ENCODE data around the gene MDGA2.

MDGA2 gene

GRCh38 chr14:47619392-47619791, 56.0 kb downstream of the MDGA2 start:
- Histone ChIP-seq H4K20me1 (ENCODE audit: insufficient read depth) (no peaks in the 10 kb centered on the region), H3K36me3 (ENCODE audit: insufficient read depth) (no peaks in the 10 kb centered on the region), H2AFZ (ENCODE audit: low read depth) (no peak overlapping the region), H3K4me1 (ENCODE audit: low read depth, poor library complexity, severe bottlenecking) (no peaks in the 10 kb centered on the region), H3K27me3 (ENCODE audit: insufficient read depth, low read depth) (no peaks in the 10 kb centered on the region), H3K4me3 (IDR thresholded peaks at IDR 0.05; ENCODE audit: insufficient read depth, low read depth, low read length) (no peak overlapping the region), H3K27ac (no peak overlapping the region), H3K4me2 (no peak overlapping the region), H3K79me2 (ENCODE audit: insufficient read depth, low read depth) (no peaks in the 10 kb centered on the region), H3K9ac (no peak overlapping the region)
- TF ChIP-seq CTCF (conservative IDR thresholded peaks at IDR 0.05; ENCODE audit: low read depth, low read length), result no peak

- H3K27ac ChIP-seq, result no peak overlapping the region
- no peak overlapping the region for H2AFZ ChIP-seq (ENCODE audit: low read depth)
- no peak overlapping the region for H3K4me3 ChIP-seq (IDR thresholded peaks at IDR 0.05; ENCODE audit: insufficient read depth, low read depth, low read length)
- no peaks in the 10 kb centered on the region for H3K36me3 ChIP-seq (ENCODE audit: insufficient read depth)
- TF ChIP-seq CTCF (conservative IDR thresholded peaks at IDR 0.05; ENCODE audit: low read depth, low read length), result no peak
- H3K4me1 ChIP-seq (ENCODE audit: low read depth, poor library complexity, severe bottlenecking), result no peaks in the 10 kb centered on the region
- H3K9ac ChIP-seq, result no peak overlapping the region
- no peak overlapping the region for H3K4me2 ChIP-seq
- no peaks in the 10 kb centered on the region for H4K20me1 ChIP-seq (ENCODE audit: insufficient read depth)
- H3K27me3 ChIP-seq (ENCODE audit: insufficient read depth, low read depth), result no peaks in the 10 kb centered on the region
- no peaks in the 10 kb centered on the region for H3K79me2 ChIP-seq (ENCODE audit: insufficient read depth, low read depth)
These were observed 68.8 kb downstream of the MDGA2 start for GRCh38 chr14:47606566-47606965.

GRCh38 chr14:47596860-47597259, 78.5 kb downstream of the MDGA2 start:
- no peaks in the 10 kb centered on the region for H3K36me3 ChIP-seq (ENCODE audit: insufficient read depth)
- no peak overlapping the region for H2AFZ ChIP-seq (ENCODE audit: low read depth)
- H3K4me3 ChIP-seq (IDR thresholded peaks at IDR 0.05; ENCODE audit: insufficient read depth, low read depth, low read length), result no peak overlapping the region
- no peak overlapping the region for H3K9ac ChIP-seq
- no peaks in the 10 kb centered on the region for H3K27me3 ChIP-seq (ENCODE audit: insufficient read depth, low read depth)
- H3K27ac ChIP-seq, result no peak overlapping the region
- H3K4me2 ChIP-seq, result peak overlapping the region; percentile 13; the same call in 1 of the 2 replicates
- no peaks in the 10 kb centered on the region for H3K79me2 ChIP-seq (ENCODE audit: insufficient read depth, low read depth)
- H3K4me1 ChIP-seq (ENCODE audit: low read depth, poor library complexity, severe bottlenecking), result peaks cover 13% of the 10 kb centered on the region
- H4K20me1 ChIP-seq (ENCODE audit: insufficient read depth), result no peaks in the 10 kb centered on the region
- TF ChIP-seq CTCF (conservative IDR thresholded peaks at IDR 0.05; ENCODE audit: low read depth, low read length), result no peak

- Histone ChIP-seq H3K36me3 (ENCODE audit: insufficient read depth) (no peaks in the 10 kb centered on the region), H3K27ac (no peak overlapping the region), H2AFZ (ENCODE audit: low read depth) (no peak overlapping the region), H4K20me1 (ENCODE audit: insufficient read depth) (no peaks in the 10 kb centered on the region), H3K9ac (no peak overlapping the region), H3K79me2 (ENCODE audit: insufficient read depth, low read depth) (no peaks in the 10 kb centered on the region), H3K4me1 (ENCODE audit: low read depth, poor library complexity, severe bottlenecking) (peaks cover 13% of the 10 kb centered on the region), H3K4me3 (IDR thresholded peaks at IDR 0.05; ENCODE audit: insufficient read depth, low read depth, low read length) (no peak overlapping the region), H3K27me3 (ENCODE audit: insufficient read depth, low read depth) (no peaks in the 10 kb centered on the region), H3K4me2 (peak overlapping the region; percentile 13; the same call in 1 of the 2 replicates)
- TF ChIP-seq CTCF (conservative IDR thresholded peaks at IDR 0.05; ENCODE audit: low read depth, low read length), result no peak
These were observed 79.2 kb downstream of the MDGA2 start for GRCh38 chr14:47596232-47596631.

Measured in KMS-11 (cell line).